Superior temporal gyrus (tissue), 1 donor: Measurements from ENCODE around the gene HNRNPA3.

Source experiments
- DNase-seq: peaks from one replicate; pipeline ENCODE4 v3.0.0-alpha.2; 2016; ENCODE audit errors: extremely low spot score

HNRNPA3 gene

GRCh38 chr2:177271981-177272666 lies 59.5 kb downstream of the HNRNPA3 start:
- no peak for DNase-seq

GRCh38 chr2:177272765-177273164 lies 60.2 kb downstream of the HNRNPA3 start:
- no peak for DNase-seq

GRCh38 chr2:177273408-177273807 lies 60.8 kb downstream of the HNRNPA3 start:
- DNase-seq = no peak
